Activated CD8-positive, alpha-beta memory T cell treated with anti-CD3 and anti-CD28 coated beads for 36 hours (primary cell): ENCODE measurements around the gene AOAH. TPM values are rescaled to one million over a fixed set of nuclear protein-coding genes. Genes with fewer than 3 reads are reported as not detected.

Source experiments
- CTCF ChIA-PET: fragments of 350-600 bp; sonication (Branson Sonifier 250); formaldehyde crosslinking; loops from one replicate; lab custom pipeline; 2021; ENCODE audit warnings: antibody characterized with exemption; lab: Charles Lee
- POLR2A ChIA-PET: fragments of 350-600 bp; sonication (Branson Sonifier 250); formaldehyde crosslinking; loops from one replicate; lab custom pipeline; 2021; ENCODE audit warnings: antibody characterized with exemption; lab: Charles Lee
- total RNA-seq, 2 experiments: library from RNA; stranded (reverse); gene quantifications; one replicate each; pipeline ENCODE4 v1.2.3, GENCODE V29; 2021

Gene AOAH
- total RNA-seq, 2 experiments from 2014 or later: 17.4 to 22.5 TPM

DNA sequence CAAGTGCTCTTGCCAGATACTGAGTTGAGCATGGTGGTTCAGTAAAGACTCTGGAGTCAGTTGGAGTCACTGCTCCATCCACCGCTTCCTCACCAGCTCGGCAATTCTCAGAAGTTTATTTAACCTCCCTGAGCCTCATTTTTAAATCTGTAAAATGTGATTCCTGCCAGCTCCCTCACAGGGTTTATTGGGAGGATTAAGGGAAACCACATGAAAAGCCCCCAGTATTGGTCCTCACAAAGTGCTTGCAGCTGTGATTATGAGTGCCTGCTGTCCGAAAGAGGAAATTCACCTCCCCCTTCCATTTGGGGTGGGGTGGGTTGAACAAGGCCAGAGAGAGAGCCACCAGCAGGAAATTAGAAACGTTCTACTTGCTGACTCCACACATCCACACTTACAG is 99.0 kb downstream of the AOAH start:
- POLR2A ChIA-PET: no interaction called here

DNA sequence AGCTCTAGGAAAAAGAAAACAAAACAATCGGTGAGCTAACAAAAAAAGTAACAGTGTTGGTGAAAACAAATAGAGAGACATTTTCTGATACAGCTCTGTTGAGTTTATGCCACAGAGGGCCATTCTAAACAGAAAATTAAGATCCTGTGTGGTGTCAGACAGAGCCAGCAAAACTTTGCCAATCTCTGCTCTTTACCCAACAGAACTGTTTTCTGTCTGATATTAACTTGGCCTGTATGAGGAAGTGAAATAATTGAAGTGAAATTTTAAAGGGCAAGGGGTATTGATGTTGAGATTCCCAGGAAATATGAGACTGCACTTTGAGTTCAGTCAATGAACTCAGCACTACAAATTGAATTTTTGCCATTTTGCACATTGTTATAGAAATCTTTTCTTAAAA is 101.0 kb downstream of the AOAH start:
- ChIA-PET CTCF (no interaction called here), POLR2A (no interaction called here)

More for the DNA sequence above, 99.0 kb downstream of the AOAH start:
- CTCF ChIA-PET: no interaction called here

GRCh38 chr7:36621396-36621795 is 102.9 kb downstream of the AOAH start:
- ChIA-PET CTCF (no interaction called here), POLR2A (no interaction called here)

DNA sequence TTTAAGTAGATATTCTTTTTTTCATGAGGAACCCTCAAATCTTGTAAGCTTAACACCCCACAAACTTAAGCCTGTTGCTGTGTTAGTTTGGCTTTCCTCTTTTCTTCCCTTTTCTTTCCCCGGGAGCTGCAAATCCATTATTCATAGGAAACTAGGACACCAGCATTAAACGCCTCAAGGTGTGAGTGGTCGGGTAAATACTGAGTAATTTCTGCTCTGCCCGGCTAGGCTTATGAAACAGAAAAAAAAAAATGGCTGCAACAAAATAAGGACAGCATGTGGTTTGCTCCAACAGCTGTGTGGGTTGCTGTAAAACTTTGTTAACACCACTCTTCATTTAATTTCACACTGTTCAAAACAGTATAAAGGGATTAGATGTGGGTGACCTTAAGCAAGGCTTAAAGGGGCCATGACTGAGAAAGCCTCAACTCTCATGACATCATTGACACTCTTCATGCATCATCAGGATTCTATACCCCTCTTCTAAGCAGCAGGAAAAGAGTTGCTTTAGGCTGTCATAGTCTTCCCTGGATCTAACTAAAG is 104.1 kb downstream of the AOAH start:
- POLR2A ChIA-PET: no interaction called here
- CTCF ChIA-PET: no interaction called here

DNA sequence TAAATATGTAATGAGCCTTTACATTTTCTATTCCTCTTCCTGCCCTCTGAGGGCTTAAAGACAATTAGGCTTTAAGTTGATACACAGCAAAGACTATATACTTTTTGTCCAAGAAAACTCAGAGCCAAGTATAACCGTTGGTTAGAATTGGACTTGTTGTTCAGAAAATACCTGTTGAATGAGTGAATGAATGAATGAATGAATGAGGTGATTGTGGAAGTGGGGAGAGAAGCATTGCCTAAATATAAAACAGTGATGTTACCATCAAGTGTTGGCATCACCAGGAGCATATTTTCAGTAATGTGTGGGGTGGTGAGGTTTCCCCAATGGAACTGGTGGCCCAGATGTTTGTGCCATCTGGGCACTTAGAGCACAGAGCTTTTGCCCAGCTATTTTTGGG is 106.9 kb downstream of the AOAH start:
- POLR2A ChIA-PET: no interaction called here
- CTCF ChIA-PET: interaction anchor here (1.0 kb wide), 1 partner anchor 9 kb away, joined by 4 read pairs; no protein-coding TSS in a partner anchor

- ChIA-PET CTCF (no interaction called here), POLR2A (no interaction called here)
These were observed 108.3 kb downstream of the AOAH start for GRCh38 chr7:36615852-36616540.

DNA sequence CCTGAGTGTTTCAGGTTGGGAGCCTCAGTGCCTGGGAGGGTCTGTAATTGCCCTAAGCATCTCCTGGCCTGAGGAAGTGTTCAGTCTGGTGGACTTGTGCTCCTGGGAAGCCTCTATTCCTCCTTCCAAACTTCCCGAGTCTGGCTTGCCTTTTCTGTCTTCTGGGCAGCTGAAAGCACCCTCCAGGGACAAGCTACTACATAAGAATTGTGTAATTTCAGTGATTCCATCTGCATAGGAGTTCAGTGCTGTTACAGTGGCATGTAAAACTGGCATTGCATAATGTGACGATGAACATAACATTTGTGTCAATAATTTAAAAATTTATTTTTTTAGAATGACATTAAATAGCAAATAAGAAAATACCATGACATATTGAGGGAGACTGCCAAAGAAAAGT is 109.3 kb downstream of the AOAH start:
- ChIA-PET CTCF (no interaction called here), POLR2A (no interaction called here)

DNA sequence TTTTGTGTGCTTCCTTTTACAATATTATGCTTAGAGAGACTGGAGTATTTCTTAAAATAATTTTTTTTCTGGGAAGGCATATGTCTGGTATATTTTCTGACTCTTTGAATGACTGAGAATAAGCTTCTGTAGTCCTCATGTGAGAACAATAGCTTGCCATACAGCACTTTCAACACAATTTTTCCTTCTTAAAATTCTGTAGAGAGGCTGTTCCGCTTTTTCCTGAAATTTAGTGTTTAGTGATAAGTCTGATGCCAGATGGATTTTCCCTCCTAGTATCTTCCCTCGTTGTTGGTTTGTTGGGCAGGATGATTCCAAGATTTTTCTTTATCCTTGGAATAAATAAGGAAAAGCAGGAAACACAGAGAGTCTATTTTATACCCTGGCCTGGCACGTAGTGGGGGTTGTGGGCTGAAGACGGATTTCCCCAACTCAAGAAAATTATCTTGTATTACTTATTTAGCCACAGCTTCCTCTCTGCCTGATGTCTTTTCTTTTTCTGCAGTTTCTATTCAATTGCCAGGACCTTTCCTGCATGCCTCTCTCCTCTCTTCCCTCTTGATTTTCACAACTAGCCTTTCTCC is 111.2 kb downstream of the AOAH start:
- ChIA-PET CTCF (no interaction called here), POLR2A (no interaction called here)

GRCh38 chr7:36611703-36612102 is 112.6 kb downstream of the AOAH start:
- ChIA-PET CTCF (interaction anchor here (0.6 kb wide), 1 partner anchor 292 kb away, joined by 3 read pairs; no protein-coding TSS in a partner anchor), POLR2A (no interaction called here)

- CTCF ChIA-PET: interaction anchor here (0.9 kb wide), 1 partner anchor 120 kb away, joined by 3 read pairs; no protein-coding TSS in a partner anchor
- POLR2A ChIA-PET: no interaction called here
These were observed 116.6 kb downstream of the AOAH start for GRCh38 chr7:36607721-36608095.

DNA sequence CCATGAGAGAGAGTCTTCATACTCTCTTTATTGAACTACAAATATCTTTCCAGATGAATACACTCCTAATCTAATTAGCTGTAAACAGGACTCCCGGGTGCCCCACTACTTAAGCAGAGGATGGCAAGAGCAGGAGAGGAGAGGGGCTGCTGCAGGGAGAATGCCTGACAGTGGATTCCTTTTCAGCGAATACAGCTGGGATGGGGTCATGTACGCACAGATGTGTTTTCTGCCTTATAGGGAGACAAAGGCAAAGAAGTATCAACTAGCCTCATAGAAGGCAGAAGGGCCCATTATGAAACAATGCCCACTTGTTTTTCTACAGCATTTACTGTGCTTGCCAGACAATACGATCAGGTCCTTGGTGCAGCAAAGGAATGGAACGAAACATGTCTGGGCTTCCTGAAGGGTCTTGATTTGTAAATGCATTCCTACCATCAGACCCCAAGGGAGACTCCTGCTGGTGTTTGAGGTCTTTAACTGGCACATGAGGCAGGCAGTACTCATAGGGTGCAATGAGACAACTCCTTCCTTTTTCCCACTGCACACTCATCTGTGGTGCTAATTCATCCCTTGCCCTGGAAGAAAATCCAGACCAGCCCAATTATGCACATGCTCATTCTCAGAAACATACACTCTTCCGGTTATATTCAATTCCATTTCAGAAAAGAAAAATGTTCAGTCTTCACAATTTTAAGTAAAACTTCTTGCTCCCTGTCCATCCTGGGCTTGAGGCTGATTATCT is 117.1 kb downstream of the AOAH start:
- ChIA-PET CTCF (no interaction called here), POLR2A (no interaction called here)

DNA sequence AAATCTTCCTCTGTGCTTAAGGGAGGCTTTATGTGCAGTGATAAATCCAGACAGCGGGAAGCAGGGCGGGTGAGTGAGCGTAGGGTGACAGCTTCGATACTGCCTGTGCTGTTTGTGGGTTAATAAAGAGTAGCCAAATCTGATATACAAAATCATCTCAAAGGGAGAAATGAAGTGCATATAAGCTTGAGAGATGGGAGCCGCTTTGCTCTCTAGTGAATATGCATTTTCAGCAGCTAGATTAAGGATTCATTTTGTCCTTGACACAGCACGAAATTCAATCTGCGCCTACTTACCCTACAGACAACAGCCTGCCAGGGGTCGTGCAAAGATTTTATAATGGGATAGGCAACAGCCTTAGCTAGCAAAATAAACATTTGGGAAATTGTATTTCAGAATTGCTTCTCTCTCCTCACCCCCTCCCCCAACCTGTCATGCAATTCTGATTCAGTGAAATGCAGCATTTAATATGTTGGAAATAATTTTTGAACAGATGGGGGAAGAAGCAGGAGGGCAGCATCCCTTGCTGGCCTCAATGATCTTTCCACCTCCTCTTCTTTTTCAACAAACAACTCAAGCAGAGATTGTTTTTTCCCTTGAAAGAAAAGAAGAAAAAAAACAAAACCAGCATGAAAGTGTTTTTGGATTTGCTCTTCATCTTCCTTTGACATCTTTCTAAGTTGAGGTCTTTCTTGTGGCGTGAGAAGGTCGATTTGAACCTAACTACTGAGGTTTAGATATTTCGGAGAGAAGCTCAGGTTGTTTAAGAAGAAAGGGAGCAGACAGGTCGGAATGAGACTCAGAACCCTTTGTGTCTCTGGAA is 117.9 kb downstream of the AOAH start:
- ChIA-PET CTCF (no interaction called here), POLR2A (no interaction called here)

DNA sequence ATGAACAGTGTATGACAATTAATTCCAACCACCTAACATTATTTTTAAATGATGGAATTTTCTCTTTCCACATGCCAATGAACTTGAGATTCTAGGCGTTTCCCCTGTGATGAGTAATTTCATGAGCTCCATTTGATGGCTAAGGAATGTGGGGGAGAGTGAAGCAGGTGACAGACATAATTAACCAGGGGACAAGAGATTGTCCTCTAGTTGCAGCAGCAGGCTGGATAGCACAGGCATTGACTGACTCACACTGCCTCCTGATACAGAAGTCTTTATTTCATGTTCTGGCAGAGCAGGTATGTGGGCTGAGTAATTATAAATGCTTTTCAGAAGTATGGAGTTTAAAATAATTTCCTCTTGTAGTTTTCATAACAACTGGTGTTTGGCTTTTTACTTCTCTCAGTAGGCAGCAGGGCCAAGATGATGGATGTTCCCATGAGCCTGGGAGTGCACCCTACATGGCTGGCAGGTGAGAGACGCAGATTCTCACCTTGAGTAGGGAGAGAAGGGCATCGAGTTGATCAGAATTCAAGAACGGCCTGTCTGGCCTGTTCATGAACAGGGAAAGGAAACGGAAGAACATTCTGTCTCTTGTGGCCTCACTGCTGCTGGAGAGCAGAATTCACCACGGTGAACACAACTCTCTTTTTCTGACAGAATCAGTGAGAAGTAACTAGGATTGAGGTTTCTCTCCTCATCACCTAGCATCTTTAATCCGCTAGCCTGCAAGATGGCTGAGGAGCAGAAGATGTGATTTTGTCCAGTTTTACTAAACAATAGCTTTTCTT is 118.8 kb downstream of the AOAH start:
- CTCF ChIA-PET: no interaction called here

DNA sequence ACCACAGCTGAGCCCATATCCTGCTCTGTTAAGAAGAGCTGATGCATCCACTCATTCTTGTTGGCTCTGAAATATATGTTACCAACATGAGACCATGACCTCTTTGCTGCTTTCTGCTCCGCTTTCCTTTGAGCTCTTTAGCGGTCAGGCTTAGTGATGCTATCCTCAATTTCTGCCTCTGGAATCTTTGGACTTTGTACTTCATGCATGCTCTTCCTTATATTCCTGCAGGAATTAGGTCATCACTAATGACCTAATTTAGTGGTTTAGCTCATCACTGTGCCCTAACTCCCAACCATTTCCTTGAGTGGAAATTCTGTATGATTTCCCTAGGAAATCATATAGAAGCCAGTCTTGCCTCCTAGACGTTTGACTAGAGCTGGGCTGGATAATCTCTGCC is 119.5 kb downstream of the AOAH start:
- POLR2A ChIA-PET: no interaction called here
- CTCF ChIA-PET: no interaction called here

More for the DNA sequence above, 118.8 kb downstream of the AOAH start:
- POLR2A ChIA-PET: no interaction called here

GRCh38 chr7:36602934-36603887 is 121.1 kb downstream of the AOAH start:
- ChIA-PET POLR2A (interaction anchor here (0.6 kb wide), 1 partner anchor 74 kb away, joined by 3 read pairs; no protein-coding TSS in a partner anchor), CTCF (interaction anchor here (0.9 to 1.4 kb wide), 2 partner anchors 21 to 67 kb away, joined by 3 to 4 read pairs; no protein-coding TSS in a partner anchor)

- CTCF ChIA-PET: interaction anchor here (1.4 kb wide), 1 partner anchor 67 kb away, joined by 4 read pairs; no protein-coding TSS in a partner anchor
These were observed 121.8 kb downstream of the AOAH start for GRCh38 chr7:36602511-36602910.

DNA sequence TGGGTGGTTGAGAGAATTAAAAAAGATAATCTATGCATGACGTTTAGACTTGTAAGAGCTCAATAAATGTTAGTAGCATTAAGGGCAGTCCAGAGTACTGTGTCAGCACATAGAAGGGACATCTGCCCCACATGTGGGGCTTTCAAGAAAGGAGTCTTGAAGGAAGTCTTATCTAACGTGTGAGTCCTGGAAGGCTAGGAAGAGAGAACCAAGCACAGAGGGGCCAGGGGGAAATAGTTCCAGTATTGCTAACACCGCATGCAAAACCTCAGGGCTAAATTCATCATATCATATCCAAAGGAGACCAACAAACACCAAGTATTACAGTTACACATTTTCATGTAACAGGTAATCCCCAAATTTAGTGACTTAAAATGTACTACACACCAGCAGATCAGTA is 122.7 kb downstream of the AOAH start:
- ChIA-PET CTCF (interaction anchor here (0.7 kb wide), 1 partner anchor 67 kb away, joined by 3 read pairs; no protein-coding TSS in a partner anchor), POLR2A (interaction anchor here (0.6 to 0.7 kb wide), 2 partner anchors 24 to 29 kb away, joined by 3 read pairs; no protein-coding TSS in a partner anchor)

More at GRCh38 chr7:36602511-36602910, 121.8 kb downstream of the AOAH start:
- POLR2A ChIA-PET: interaction anchor here (0.7 kb wide), 1 partner anchor 23 kb away, joined by 3 read pairs; no protein-coding TSS in a partner anchor
